GM21737 (cell line): ENCODE results near the gene C16orf95.
"Not testable (repeated sequence)": the region's sequence is repeated elsewhere in the genome, so short reads cannot be mapped to it uniquely, and the experiment has no call there.

Experiments used
- ATAC-seq: cut with Tn5 transposase; IDR thresholded peaks from one replicate; pipeline ENCODE4 v1.9.1; 2021; ENCODE audit warnings: mild to moderate bottlenecking, moderate library complexity; ENCODE audit not compliant: unreplicated experiment

Gene C16orf95

DNA sequence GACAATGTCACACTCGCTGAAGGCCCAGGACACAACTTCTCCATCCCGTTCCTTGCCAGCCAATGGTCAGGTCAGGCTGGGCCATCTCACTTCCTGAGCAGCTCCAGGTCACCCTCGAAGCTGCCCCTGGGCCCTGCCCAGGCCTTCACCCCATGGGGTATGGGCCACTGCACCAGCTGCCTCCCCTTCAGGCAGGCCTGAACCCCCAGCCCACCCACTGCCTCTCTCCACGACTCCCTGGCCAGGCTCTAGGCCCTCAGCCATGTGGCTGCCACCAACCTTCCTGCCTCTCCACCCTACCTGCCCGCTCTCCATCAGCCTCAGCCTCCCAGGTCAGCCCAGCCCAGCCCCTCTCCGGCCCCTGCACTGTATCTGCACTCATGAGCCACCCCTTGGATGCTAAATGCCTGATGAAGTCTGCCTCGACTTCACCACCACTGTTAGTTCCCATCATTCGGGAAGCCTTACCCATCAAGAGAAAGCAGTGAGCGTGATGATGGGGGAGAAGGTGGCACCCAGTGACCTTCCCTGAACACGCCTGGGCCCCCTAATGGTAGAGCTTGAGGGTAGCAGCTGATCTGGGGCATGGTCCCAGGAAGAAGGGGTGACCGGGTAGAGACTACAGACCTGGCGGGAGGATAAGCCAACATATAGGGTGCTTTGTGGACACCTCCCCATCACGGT lies 30.9 kb upstream of the C16orf95 start:
- no peak for ATAC-seq

DNA sequence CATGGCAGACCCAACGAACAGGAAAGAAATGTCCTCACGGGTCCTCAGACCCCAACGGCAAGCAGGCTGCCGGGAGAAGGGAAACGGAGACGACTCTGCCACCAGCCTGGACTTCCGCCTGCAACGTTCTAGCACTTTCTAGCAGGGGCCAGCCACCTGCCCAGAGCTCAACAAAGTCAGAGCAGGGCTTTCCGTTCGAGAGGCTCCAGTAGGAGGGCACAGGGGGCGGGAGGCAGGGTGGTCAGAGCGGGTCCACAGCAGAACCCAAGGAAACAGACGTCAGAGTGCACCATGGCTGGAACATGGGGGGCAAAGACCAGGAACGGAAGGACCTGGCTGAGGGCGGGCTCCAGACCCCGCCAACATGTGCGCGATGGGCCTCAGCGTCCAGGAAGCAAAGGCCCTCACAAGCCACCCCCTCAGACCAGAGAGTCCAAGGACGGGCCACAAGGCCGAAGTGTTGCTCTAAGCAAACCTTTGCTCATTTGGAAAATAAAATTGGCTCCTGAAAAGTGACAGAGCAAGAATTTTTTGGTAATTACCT lies 29.4 kb upstream of the C16orf95 start:
- no peak for ATAC-seq

DNA sequence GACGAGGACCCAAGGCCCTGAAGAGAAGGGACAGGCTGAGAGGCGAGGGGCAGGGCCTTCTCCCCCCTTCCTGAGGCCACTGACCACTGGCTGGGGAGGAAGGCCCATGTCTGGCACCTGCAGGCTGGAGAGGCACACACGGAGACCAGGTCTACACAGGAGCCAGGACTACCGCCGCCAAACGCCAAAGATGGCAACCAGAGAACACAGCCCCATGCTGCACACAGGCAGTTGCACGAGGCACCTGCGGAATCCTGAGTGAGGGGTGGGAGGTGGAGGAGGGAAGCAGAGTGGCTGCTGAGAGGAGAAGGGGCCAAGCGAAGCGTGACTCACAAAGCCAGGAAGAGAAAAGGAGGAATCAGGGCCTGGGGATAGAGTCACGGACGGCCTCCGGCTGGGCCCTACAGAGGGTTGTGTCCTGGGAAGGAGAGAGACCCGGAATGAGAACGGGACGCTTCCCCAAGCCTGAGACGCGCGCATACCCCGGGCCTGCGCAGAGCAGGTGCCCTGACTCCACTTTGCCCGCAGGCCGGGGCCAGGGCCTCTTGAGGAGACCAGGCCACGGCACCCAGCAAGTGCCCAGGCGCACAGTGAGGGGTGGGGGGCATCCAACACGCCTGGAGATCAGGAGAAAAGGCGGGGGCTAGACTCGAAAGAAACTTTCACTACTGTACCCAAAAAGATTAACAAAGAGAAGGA lies 28.7 kb upstream of the C16orf95 start:
- no peak for ATAC-seq

DNA sequence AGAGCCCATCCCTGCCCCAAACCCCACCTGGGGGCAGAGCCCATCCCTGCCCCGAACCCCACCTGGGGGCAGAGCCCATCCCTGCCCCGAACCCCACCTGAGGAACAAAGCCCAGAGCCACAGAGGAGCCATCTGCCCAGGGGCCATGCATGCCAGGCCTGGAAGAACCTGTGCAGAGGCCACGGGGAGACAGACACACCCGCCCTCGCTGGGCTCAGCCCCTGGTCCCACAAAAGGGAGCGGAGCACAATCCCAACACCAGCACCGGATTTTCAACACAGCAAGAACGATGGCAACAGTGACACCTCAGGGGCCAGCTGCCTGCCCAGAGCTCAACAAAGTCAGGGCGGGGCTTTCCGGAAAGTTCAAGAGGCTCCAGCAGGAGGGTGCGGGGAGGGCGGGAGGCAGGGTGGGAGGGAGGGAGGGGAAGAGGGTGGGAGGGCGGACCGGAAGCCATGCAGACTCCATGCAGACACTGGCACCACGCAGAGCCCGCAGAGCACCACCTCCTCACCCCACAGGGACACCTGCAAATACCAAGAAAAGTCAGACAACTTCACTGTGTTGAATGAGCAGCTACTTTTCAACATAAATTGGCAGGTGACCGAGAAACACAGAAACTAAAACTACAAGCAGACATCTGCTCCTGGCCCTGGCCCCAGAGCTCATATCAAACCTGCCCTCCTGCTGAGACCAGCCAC lies 27.9 kb upstream of the C16orf95 start:
- ATAC-seq, result no peak

DNA sequence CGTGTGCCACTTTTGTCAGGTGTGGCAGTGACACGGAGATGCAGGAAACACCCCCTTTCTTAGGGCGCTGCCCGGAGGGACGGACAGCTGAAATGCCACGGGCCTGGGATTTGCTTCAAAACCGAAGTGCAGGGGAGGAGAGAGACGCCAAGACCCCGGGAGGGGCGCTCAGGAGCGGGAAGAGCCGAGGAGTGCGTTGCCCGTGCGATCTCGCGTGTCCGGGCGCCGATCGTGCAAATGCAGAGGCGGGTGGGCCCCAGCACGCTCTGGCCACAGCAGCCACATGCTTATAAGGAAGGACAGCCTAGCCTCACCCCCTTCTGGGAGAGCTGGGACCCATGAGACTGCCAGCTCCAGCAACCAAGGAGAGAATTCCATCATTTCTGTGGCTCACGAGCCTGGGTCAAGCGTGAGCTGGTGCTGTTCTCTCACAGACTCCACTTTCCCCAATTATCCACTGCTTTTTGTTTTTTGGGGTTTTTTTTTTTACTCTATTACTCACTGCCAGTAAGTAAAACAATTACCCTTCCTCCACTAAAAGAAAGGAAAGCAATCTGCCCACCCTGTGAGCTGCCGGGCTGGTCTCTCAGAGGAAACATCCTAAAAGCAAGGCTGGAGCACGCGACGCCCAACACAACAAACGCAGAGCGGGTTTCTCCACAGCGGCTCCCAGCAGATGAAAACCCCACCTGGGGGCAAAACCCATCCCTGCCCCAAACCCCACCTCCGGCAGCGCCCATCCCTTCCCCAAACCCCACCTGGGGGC lies 27.2 kb upstream of the C16orf95 start:
- no peak for ATAC-seq

DNA sequence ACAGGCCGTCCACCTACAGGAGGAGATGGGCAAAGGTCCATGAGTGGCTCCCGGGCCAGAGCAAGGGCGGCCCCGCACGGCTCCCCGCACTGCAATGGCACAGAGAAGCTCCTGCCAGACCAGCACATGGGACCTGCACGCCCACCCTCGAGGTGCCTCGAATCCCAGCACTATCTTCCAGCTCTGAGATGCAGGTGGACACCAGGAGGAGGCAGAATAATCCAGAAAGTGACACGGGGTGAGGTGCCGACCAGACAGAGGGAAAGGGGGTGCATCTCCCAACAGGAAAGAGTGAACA lies 26.5 kb upstream of the C16orf95 start:
- ATAC-seq, result no peak

DNA sequence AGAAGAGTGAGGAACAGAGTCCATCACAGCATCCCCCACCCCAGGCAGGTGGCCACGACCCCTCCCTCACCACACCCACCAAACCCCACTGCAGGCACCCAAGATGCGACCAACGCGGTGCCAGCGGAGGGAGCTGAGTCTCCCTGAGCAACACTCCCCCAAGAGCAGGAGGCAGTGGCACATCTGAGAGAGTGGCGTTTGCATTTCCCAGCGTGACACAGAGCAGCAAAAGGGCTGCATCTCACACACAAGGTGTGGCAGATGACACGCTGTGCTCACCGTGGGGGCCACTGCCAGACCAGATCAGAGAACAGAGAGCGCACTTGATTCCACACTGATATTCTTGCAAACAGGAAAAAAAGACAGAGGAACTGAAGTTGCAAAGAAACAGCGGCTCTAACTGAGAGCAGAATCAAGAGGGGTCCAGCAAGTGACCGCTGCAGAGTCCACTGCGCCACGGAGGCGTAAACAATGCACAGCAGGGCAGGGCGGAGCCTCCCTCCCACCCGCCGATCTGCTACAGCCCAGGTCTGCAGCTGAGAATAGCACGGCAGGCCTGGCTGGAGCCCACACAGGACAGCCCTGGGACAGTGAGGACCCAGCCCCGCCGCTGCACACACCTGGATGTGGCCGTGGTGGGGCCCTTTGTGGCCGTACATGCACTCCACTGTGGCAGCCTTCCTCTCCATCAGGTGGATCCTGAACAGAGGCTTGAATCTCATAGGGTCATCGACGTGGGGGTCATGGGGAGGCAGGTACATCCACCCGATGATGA lies 26.0 kb upstream of the C16orf95 start:
- no peak for ATAC-seq

DNA sequence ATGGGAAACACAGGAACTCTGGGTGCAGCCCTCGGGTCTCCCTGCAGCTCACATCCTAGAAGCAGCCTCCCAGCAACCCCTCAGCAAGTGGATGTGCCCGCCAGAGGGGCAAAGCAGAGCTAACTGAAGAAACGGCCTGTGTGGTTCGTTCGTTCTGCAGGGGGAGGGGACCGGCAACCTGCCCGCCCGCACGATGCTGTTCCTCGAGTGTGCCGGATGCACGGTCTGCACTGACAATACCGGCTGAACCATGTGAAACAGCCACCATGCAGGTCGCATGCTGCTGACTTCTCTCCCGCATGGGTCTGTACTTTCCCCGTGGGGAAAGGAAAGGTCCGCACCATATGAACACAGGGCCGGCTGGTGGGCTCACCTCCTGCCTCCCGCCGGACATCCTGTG lies 25.3 kb upstream of the C16orf95 start:
- ATAC-seq, result no peak

DNA sequence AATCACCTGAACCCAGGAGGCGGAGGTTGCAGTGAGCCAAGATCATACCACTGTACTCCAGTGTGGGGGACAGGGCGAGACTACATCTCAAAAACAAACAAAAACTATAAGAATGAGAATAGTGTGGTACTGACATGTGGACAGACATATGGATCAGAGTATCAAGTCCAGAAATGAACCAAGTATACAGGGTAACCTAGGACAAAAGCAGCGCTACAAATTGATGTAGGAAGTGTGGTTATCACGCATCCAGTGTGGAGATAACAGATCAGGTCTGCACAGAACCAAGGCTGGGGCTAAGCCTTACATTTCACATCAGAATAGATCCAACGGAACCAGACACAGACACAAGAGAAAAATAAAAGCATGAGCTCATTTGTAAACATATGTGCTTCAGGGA lies 23.0 kb upstream of the C16orf95 start:
- no peak for ATAC-seq

DNA sequence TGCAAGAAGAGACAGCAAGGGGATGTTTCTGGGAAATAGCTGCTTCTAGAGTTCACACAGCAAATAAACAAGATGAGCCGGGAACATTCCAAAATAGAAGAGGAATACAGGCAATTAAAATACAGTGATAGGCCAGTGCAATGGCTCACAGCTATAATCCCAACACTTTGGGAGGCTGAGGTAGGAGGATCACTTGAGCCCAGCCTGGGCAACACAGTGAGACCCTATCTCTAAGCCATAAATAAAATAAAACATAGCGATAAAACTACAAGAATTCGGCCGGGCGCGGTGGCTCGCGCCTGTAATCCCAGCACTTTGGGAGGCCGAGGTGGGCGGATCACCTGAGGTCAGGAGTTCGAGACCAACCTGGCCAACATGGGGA lies 22.5 kb upstream of the C16orf95 start:
- ATAC-seq, result not testable (repeated sequence)

DNA sequence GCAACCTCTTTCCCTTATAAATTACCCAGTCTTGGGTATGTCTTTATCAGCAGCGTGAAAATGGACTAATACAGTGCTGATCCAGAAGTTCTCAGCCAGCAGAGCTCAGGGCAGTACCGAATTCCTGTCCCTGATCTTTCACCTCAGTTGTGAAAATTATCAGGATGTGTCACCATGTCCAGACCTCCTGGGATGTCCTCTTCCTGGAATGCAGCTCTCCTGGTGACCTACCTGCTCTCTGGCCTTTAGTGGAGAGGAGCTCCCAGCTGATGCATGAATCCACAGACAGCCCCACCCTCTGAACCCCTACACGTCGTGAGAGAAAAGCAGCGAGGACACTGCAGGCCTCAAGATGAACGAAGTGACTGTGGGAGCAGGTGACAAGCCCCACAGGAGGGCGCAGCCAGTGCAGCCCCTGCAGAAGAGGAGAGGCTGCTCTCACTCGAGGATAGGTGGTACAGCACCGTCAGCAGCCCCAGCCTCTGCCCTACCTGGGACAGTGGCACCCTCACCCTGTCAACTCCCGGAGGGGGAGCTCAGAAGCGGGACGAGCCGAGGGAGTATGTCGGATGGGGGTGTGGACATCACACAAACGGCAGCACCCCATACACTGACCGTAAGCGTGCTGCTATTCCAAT lies 22.0 kb upstream of the C16orf95 start:
- no peak for ATAC-seq

DNA sequence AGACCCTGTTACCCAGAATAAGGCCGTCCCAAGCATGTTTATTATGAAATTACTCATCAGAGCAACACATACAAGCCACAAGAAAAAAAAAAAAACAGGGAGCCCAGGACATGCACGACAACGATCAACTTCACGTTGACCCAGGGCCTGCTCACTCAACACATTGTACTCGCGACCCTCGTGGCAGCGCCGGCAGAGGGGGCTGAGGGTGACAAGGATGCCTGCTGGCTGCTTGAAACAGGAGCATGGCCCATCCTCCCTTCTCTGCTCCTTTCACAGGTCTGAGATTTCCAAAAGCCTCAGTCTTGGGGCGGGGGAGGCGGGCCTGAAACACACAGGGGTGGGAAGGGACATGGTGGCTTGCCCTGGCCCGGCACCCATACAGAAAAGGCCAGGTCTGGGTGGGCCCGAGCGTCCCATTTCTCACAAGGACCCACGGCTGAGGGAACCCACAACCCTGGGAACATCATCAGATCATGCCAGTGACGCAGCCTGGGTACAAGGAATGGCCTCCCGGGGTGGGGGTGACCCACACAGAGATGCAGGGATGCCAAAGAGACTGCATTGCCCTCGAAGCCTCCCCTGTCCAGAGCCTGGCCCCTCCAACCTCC lies 21.1 kb upstream of the C16orf95 start:
- no peak for ATAC-seq

DNA sequence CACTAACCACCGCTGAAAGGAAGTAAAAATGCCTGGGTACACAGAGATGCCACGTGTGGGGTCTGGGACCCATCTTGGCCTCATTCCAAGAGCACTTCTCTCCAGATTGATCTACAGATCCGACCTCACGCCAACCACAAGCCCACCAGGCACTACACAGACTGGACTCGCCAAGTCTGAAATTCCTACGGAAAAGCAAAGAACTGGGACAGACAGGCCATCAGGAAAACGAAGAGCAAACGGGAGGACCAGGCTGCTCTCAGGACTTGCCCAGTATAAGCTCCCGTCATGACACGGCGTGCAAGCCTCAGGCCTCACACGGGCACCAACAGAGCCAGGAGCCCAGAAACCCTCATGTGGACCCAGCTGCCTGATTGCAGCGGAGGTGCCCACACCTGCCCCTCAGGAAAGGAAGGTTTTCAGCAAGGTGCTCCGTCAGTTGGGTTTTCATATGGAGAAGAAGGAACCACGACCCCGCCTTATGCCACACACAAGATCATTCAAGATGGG lies 20.1 kb upstream of the C16orf95 start:
- no peak for ATAC-seq

DNA sequence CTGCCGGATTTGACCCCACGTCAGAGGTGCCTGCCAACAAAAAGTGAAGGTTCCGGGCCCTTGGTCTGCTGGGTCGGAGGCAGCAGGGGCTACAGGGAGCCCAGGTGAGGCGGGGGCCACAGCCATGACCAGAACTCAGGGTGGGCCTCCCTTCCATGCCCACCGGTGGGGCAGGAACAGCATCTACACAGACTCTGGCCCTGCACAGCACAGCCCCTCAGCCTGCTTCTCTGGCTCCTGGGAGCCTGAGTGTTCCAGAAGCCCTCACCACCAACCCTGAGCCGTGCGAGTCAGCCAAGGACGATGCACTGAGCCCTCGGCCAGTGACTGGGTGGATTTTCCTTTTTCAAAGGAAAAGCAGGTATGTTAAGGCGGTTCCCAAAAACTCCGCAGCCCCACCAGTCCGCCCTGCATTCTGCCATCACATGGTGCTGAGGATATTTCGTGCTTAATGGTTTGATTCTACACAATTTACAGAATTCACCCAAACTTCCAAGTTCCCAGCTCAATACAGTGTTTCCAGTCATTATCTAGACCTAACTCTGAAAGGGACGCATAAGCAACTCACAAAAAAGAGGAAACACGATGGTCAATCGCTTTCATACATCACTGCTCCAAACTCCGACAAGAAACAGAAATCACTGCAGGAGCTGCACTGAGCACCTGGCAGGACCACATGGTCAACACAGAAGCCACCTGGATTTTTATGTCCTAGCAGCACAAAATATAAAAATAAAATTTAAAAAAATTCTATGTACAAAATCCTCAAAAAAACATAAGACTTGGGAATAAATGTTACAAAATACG lies 19.4 kb upstream of the C16orf95 start:
- no peak for ATAC-seq

DNA sequence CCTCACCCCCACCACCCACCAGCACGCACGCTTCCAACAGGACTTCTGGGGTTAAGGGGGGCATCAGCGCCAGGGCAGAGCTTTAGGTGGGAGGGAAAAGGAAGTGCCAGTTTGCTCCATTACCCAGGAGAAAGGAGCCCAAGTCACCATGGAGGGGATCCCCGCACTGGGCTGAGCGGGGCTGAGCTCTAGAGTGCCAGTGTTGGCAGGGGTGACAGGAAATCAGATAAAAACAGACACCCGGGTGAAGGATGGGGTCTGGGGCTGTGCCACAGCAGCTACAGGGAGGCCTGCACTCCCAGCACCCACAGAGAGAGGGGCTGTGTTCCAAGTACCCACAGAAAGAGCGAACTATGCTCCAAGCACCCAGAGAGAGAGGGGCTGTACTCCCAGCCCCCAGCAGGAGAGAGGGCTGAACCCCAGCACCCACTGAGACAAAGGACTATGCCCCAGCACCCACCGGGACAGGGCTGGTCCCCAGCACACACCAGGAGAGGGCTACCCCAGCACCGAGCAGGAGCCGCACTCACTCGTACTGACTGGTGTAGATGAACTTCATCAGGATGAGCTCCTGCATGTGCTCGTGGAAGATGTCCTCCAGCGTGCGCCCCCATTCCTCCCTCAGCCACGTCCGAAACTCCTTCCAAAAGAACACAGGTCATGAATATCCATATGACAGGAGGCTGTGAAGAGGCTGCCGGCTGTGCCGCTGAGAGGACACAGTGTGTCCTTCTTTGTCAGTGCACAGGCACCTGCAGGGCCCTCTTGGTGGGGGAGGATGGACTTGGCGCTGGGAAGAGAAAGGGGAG lies 18.6 kb upstream of the C16orf95 start:
- ATAC-seq, result no peak

DNA sequence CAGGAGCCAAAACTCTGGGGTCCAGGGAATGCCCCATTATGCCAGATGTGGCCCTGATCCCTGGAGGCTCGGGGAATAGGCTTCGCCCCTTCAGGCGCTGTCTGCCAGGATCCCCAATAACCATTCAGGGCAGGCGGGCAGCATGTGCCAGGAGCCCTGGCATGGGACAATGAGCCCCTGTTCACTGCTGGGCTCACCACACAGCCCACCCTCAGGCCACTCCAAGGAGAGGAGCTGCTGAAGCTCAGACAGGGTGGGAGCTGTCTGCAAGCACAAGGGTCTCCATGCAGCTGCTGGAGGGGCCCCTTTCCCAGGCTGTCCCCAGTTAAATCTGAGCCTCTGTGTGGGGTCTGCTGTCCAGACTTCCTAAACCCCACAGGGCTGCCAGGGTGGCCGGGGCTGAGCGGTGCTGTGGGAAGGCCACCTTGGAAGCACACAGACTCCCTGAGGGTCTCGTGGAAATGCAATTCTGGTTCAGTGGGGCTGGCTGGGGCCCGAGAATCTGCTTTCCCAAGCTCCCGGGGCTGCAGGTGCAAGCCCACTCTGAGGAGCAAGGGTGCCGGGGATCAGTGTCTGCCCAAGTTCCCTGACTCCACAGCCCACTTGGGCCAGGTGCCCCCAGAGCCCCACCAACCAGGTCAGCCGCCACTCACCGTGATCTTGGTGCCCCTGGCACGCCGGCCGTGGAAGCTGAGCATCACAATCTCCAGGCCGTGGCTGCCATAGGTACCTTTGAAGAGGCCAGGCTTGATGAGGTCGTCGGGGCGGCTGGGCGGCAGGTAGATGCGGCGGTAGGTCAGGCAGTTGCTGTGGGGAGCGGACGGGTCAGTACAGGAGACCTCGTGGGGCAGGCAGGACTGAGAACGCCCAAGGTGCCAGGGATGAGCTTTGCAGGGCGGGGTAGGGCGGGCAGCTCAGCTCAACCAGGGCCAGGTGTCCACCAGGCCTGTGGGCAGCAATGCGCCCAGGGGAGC lies 17.7 kb upstream of the C16orf95 start:
- ATAC-seq, result no peak
